Measurements from ENCODE around the gene SKIC8.

The SKIC8 gene

DNA sequence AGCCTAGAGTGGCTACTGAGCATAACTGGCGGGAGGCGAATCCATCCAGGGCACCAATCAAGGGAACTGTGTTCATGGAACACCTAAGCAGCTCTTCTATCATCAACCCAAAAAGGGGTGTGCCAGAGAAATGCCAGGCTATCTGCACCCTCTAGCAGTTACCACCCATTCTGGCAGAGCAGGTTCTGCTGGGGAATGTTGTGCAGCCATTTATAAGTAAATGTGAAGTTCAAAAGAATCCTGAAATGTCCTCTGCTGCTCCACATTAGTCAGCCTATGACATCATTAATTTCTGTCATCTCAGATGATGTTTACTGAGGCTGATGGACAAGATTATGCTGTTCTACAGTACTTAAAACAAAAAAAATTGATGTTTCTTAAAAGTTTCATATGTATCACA is 7.7 kb downstream of the SKIC8 start:
- TF ChIP-seq, protein P1, sequence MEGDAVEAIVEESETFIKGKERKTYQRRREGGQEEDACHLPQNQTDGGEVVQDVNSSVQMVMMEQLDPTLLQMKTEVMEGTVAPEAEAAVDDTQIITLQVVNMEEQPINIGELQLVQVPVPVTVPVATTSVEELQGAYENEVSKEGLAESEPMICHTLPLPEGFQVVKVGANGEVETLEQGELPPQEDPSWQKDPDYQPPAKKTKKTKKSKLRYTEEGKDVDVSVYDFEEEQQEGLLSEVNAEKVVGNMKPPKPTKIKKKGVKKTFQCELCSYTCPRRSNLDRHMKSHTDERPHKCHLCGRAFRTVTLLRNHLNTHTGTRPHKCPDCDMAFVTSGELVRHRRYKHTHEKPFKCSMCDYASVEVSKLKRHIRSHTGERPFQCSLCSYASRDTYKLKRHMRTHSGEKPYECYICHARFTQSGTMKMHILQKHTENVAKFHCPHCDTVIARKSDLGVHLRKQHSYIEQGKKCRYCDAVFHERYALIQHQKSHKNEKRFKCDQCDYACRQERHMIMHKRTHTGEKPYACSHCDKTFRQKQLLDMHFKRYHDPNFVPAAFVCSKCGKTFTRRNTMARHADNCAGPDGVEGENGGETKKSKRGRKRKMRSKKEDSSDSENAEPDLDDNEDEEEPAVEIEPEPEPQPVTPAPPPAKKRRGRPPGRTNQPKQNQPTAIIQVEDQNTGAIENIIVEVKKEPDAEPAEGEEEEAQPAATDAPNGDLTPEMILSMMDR (IDR thresholded peaks at IDR 0.05; ENCODE audit: low read depth, low read length), result no peak
- H3K27me3 ChIP-seq, result no peaks in the 10 kb centered on the region
- no peak overlapping the region for H3K4me3 ChIP-seq (ENCODE audit: low read depth, low read length)
- peaks cover 3% of the 10 kb centered on the region for H3K4me1 ChIP-seq
- DNase-seq, result no peak
- H3K36me3 ChIP-seq, result peaks cover 52% of the 10 kb centered on the region
- H3K9me3 ChIP-seq, result no peaks in the 10 kb centered on the region; the same call in 1 of the 2 replicates

DNA sequence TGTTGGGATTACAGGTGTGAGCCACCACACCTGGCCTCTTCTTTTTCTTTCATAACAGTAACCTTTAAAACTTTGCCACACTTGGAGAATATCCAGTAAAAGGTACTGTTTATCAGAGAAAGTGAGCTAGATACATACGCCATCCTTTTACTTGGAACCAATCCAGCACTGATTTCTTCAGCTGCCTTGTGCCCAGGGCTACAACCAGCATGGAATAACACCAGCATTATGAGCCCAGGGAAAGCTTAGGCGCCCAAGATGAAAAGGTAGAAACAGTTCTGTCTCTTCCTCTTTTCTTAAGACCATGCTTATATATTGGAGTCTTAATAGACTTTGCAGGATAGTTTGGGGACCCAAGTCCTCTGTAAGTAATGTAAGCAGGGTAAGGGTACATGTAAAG is 8.4 kb downstream of the SKIC8 start:
- TF ChIP-seq, protein P1 (IDR thresholded peaks at IDR 0.05; ENCODE audit: low read depth, low read length), result no peak
- Histone ChIP-seq H3K27me3 (no peaks in the 10 kb centered on the region), H3K9me3 (no peaks in the 10 kb centered on the region; the same call in 1 of the 2 replicates), H3K4me1 (peaks cover 3% of the 10 kb centered on the region), H3K36me3 (peaks cover 52% of the 10 kb centered on the region), H3K4me3 (ENCODE audit: low read depth, low read length) (no peak overlapping the region)
- no peak for DNase-seq

DNA sequence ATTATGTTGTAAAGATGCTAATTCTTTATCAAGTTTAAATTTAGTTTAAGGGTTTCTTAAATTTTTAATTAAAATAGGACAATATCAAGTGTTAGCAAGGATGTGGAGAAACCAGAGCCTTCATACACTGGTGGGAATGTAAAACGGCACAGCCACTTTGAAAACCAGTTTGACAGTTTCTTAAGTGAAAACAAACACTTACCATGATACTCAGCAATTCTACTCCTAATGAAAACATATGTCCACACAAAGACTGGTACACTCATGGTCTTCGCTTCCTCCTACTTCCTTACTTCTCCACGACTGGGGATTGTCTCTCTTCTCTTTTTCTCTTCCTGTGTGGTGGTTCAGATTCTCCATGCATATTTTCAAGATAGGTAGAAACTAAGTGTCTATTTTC is 9.2 kb downstream of the SKIC8 start:
- DNase-seq, result no peak

DNA sequence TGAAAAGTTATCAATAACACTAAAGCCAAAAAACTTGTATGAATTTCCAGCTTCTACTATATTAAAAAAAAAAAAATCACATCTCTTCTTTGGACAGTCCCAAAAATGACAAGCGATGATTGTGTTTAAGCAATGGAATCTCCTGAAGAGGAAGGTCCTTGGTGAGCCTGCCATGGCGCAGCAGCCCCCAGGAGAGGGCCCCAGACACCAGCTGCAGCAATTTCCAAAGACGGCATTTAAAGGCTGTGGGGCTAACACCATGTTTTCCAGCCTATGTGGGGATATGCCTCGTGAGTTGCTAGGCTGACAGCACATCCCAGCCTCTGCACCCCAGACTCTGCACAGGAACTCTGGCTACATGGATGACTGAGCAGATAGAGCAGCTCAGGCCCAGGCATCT is 14.7 kb downstream of the SKIC8 start:
- Histone ChIP-seq H3K9me3 (no peaks in the 10 kb centered on the region; the same call in 1 of the 2 replicates), H3K27me3 (no peaks in the 10 kb centered on the region), H3K36me3 (peaks cover 29% of the 10 kb centered on the region), H3K4me1 (no peaks in the 10 kb centered on the region), H3K4me3 (ENCODE audit: low read depth, low read length) (no peak overlapping the region)
- TF ChIP-seq, protein P1 (IDR thresholded peaks at IDR 0.05; ENCODE audit: low read depth, low read length), result peak; percentile 51
- DNase-seq, result no peak

More for the DNA sequence above, 9.2 kb downstream of the SKIC8 start:
- H3K27me3 ChIP-seq, result no peaks in the 10 kb centered on the region
- TF ChIP-seq, protein P1 (IDR thresholded peaks at IDR 0.05; ENCODE audit: low read depth, low read length), result no peak
- H3K9me3 ChIP-seq, result no peaks in the 10 kb centered on the region; the same call in 1 of the 2 replicates
- H3K4me3 ChIP-seq (ENCODE audit: low read depth, low read length), result no peak overlapping the region
- H3K36me3 ChIP-seq, result peaks cover 54% of the 10 kb centered on the region
- no peaks in the 10 kb centered on the region for H3K4me1 ChIP-seq

DNA sequence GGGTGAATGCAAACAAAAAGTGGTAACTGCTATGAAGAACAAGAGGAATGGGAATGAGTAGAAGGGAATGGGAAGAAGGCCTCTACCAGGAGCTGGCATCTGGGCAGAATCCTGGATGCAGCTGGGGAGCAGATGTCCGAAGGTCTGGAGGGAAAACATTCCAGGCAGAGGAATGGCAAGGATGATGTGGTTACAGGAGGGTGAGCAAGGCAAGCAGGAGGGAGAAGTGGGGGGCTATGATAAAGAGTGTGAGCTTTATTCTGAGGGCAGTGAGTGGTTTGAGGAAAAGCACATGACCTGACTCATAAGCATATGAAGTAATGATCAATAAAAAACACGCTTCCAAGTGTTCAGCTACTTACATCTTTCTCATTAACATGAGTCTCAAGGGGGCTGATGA is 17.1 kb downstream of the SKIC8 start:
- TF ChIP-seq, protein P1 (IDR thresholded peaks at IDR 0.05; ENCODE audit: low read depth, low read length), result no peak
- DNase-seq, result no peak
- Histone ChIP-seq H3K4me1 (no peaks in the 10 kb centered on the region), H3K36me3 (peaks cover 14% of the 10 kb centered on the region), H3K9me3 (no peaks in the 10 kb centered on the region; the same call in 1 of the 2 replicates), H3K4me3 (ENCODE audit: low read depth, low read length) (no peak overlapping the region), H3K27me3 (no peaks in the 10 kb centered on the region)

DNA sequence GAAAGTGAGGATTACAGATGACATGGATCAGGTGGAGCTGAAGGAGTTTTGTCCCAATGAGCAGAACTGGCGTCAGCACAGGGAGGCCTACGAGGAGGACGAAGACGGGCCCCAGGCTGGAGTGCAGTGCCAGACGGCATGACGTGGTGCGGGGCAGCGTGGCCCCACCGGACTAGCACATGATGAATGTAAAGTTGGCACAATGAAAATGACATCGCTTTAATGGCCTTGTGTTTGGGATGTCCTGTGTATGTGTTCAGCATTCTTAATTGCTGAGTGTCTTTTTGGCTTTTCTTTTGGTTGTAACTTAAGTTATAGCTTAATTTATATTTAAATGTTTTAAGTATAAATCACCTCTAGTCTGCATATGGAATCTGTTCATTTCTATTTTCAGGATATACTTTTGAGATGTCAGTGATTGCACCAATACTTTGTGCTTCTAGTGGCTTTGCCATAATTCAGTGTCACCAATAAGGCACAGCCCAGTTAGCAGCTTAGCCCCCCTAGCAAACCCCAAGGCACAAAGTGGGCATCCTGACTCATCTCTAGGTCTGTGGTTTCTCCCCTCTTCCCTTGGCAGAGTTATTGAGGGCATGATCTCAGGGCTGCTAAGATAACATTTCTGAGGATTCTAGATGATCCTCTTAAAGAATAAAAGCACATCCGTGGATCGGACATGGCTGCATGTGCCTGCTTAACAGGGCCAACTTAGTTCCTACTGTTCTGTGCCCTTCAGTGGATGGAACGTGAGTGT is 18.9 kb downstream of the SKIC8 start:
- peaks cover 11% of the 10 kb centered on the region for H3K36me3 ChIP-seq

More for the DNA sequence above, 18.9 kb downstream of the SKIC8 start:
- H3K9me3 ChIP-seq, result no peaks in the 10 kb centered on the region
- DNase-seq, result no peak
- TF ChIP-seq, protein P1 (IDR thresholded peaks at IDR 0.05; ENCODE audit: low read depth, low read length), result no peak
- peaks cover 6% of the 10 kb centered on the region for H3K4me1 ChIP-seq
- H3K27me3 ChIP-seq, result no peaks in the 10 kb centered on the region
- H3K4me3 ChIP-seq (ENCODE audit: low read depth, low read length), result no peak overlapping the region

All from BE2C (cell line).